Measurements from ENCODE around the gene NLRC5.

The NLRC5 gene

DNA sequence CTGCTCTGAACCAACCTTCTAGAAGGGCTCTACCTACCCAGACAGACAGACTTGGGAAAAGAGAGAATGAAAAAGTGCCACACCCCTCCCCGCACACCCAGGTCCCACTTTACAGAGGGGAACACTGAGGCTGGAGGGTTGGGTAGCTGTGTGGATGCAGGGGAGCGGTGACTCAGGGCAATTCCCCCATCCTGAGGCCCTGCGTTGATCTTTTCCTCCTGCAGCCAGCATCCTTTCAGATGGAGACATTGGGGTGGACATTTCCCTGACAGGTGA, 17.7 kb upstream of the NLRC5 start:
- H3K27ac ChIP-seq (ENCODE audit: extremely low read depth, low read depth, low read length): no peak overlapping the region
- no peak for TF ChIP-seq YY2 (tag by site-specific recombination; IDR thresholded peaks at IDR 0.05)
- no peak for TF ChIP-seq ZNF654 (tag by site-specific recombination; IDR thresholded peaks at IDR 0.05; ENCODE audit: low read depth)
- TF ChIP-seq ZNF585B (tag by site-specific recombination; IDR thresholded peaks at IDR 0.05): no peak
- TF ChIP-seq, protein P1, sequence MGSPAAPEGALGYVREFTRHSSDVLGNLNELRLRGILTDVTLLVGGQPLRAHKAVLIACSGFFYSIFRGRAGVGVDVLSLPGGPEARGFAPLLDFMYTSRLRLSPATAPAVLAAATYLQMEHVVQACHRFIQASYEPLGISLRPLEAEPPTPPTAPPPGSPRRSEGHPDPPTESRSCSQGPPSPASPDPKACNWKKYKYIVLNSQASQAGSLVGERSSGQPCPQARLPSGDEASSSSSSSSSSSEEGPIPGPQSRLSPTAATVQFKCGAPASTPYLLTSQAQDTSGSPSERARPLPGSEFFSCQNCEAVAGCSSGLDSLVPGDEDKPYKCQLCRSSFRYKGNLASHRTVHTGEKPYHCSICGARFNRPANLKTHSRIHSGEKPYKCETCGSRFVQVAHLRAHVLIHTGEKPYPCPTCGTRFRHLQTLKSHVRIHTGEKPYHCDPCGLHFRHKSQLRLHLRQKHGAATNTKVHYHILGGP (tag by site-specific recombination; IDR thresholded peaks at IDR 0.05): no peak
- TF ChIP-seq, protein P2, sequence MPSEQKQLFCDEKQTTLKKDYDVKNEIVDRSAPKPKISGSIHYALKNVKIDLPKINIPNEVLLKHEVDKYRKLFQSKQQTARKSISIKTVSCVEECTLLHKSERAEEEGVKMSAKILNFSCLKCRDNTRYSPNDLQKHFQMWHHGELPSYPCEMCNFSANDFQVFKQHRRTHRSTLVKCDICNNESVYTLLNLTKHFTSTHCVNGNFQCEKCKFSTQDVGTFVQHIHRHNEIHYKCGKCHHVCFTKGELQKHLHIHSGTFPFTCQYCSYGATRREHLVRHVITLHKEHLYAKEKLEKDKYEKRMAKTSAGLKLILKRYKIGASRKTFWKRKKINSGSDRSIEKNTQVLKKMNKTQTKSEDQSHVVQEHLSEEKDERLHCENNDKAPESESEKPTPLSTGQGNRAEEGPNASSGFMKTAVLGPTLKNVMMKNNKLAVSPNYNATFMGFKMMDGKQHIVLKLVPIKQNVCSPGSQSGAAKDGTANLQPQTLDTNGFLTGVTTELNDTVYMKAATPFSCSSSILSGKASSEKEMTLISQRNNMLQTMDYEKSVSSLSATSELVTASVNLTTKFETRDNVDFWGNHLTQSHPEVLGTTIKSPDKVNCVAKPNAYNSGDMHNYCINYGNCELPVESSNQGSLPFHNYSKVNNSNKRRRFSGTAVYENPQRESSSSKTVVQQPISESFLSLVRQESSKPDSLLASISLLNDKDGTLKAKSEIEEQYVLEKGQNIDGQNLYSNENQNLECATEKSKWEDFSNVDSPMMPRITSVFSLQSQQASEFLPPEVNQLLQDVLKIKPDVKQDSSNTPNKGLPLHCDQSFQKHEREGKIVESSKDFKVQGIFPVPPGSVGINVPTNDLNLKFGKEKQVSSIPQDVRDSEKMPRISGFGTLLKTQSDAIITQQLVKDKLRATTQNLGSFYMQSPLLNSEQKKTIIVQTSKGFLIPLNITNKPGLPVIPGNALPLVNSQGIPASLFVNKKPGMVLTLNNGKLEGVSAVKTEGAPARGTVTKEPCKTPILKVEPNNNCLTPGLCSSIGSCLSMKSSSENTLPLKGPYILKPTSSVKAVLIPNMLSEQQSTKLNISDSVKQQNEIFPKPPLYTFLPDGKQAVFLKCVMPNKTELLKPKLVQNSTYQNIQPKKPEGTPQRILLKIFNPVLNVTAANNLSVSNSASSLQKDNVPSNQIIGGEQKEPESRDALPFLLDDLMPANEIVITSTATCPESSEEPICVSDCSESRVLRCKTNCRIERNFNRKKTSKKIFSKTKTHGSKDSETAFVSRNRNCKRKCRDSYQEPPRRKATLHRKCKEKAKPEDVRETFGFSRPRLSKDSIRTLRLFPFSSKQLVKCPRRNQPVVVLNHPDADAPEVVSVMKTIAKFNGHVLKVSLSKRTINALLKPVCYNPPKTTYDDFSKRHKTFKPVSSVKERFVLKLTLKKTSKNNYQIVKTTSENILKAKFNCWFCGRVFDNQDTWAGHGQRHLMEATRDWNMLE (tag by site-specific recombination; conservative IDR thresholded peaks at IDR 0.05; ENCODE audit: low read depth): no peak
- TF ChIP-seq ZNF555 (tag by site-specific recombination; conservative IDR thresholded peaks at IDR 0.05): no peak
- TF ChIP-seq ZBTB20 (tag by site-specific recombination; IDR thresholded peaks at IDR 0.05): no peak
- TF ChIP-seq SALL2 (tag by site-specific recombination; IDR thresholded peaks at IDR 0.05; ENCODE audit: borderline replicate concordance): no peak
- no peak for TF ChIP-seq ZNF626 (tag by site-specific recombination; IDR thresholded peaks at IDR 0.05)
- no peak for TF ChIP-seq ZNF169 (tag by site-specific recombination; IDR thresholded peaks at IDR 0.05)
- TF ChIP-seq ZNF354C (tag by site-specific recombination; IDR thresholded peaks at IDR 0.05; ENCODE audit: borderline replicate concordance, low read depth): no peak
- no peak for TF ChIP-seq ZNF621 (tag by site-specific recombination; IDR thresholded peaks at IDR 0.05)
- TF ChIP-seq ZNF623 (tag by site-specific recombination; IDR thresholded peaks at IDR 0.05): no peak
- TF ChIP-seq, protein P3, sequence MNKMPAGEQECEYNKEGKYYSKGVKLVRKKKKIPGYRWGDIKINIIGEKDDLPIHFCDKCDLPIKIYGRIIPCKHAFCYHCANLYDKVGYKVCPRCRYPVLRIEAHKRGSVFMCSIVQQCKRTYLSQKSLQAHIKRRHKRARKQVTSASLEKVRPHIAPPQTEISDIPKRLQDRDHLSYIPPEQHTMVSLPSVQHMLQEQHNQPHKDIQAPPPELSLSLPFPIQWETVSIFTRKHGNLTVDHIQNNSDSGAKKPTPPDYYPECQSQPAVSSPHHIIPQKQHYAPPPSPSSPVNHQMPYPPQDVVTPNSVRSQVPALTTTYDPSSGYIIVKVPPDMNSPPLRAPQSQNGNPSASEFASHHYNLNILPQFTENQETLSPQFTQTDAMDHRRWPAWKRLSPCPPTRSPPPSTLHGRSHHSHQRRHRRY (tag by site-specific recombination; IDR thresholded peaks at IDR 0.05): no peak
- TF ChIP-seq ZSCAN16 (tag by site-specific recombination; IDR thresholded peaks at IDR 0.05): no peak
- no peak for TF ChIP-seq KLF9 (tag by site-specific recombination; IDR thresholded peaks at IDR 0.05; ENCODE audit: low read depth)
- TF ChIP-seq ZNF19 (tag by site-specific recombination; IDR thresholded peaks at IDR 0.05; ENCODE audit: low read depth): no peak
- TF ChIP-seq ZNF701 (tag by site-specific recombination; IDR thresholded peaks at IDR 0.05): no peak
- no peak for TF ChIP-seq SCRT2 (tag by site-specific recombination; IDR thresholded peaks at IDR 0.05)
- H3K4me1 ChIP-seq (ENCODE audit: control insufficient read depth, insufficient read depth, low read length): no peaks in the 10 kb centered on the region
- no peaks in the 10 kb centered on the region for H3K36me3 ChIP-seq (ENCODE audit: control insufficient read depth in 2 of 2, insufficient read depth in 1 of 2, low read length in 2 of 2)
- no peak overlapping the region for H3K4me3 ChIP-seq (ENCODE audit: low read depth, low read length)
- ChIA-PET CTCF (interaction anchor here (1.0 to 1.3 kb wide), 2 partner anchors 8 to 14 kb away, joined by 4 read pairs; no protein-coding TSS in a partner anchor), POLR2A (no interaction called here)
- H3K9me3 ChIP-seq (ENCODE audit: control insufficient read depth, insufficient read depth, low read depth, low read length): no peaks in the 10 kb centered on the region
